IMR-90 (cell line): ENCODE measurements around the gene RHCE. TPM values are rescaled to one million over a fixed set of nuclear protein-coding genes. Genes with fewer than 3 reads are reported as not detected.
"Not testable (repeated sequence)": the region's sequence is repeated elsewhere in the genome, so short reads cannot be mapped to it uniquely, and the experiment has no call there.

Experiments
- ATAC-seq: fragments of 200-7000 bp; cut with Tn5 transposase; 2 replicates; pipeline ENCODE4 v1.9.1; 2020; ENCODE audit warnings: low read depth, mild to moderate bottlenecking, moderate library complexity
- BruUV-seq: library from RNA; stranded (reverse); fragments of 400-500 nt; replicated peaks from 2 replicates; lab custom pipeline; 2021; lab: Mats Ljungman, UMichigan
- CTCF ChIA-PET: fragments of 300-600 bp; formaldehyde crosslinking; extraction: SDS; loops from one replicate; lab custom pipeline; 2021; ENCODE audit warnings: antibody characterized with exemption; lab: Yijun Ruan, JAX
- POLR2A ChIA-PET: fragments of 300-600 bp; sonication (Branson Sonifier 250); formaldehyde crosslinking; loops from one replicate; lab custom pipeline; 2022; ENCODE audit warnings: antibody characterized with exemption; ENCODE audit not compliant: unreplicated experiment; lab: Charles Lee
- DNase-seq: peaks from one replicate; pipeline ENCODE4 v3.0.0; 2013
- H2AFZ ChIP-seq: replicated peaks from 2 replicates; pipeline ENCODE3; 2013; ENCODE audit warnings: low read length, mild to moderate bottlenecking; ENCODE audit not compliant: poor library complexity
- H2AK5ac ChIP-seq: 2 replicates; pipeline ENCODE4 v1.6.1; 2013; ENCODE audit warnings: low read depth, low read length, inconsistent platforms
- H2AK9ac ChIP-seq: replicated peaks from 2 replicates; pipeline ENCODE3; 2013; ENCODE audit warnings: mild to moderate bottlenecking, low read depth, low read length, moderate library complexity; ENCODE audit not compliant: poor library complexity
- H2BK120ac ChIP-seq: 2 replicates; pipeline ENCODE4 v1.6.1; 2013; ENCODE audit warnings: low read depth, low read length, inconsistent platforms
- H2BK15ac ChIP-seq: 3 replicates; pipeline ENCODE4 v1.6.1; 2013; ENCODE audit warnings: low read depth, low read length, inconsistent platforms
- H2BK20ac ChIP-seq: 2 replicates; pipeline ENCODE4 v1.6.1; 2013; ENCODE audit warnings: low read depth, mild to moderate bottlenecking, inconsistent platforms, low read length, moderate library complexity
- H2BK5ac ChIP-seq: 2 replicates; pipeline ENCODE4 v1.6.1; 2013; ENCODE audit warnings: mild to moderate bottlenecking, low read depth, low read length, inconsistent platforms; ENCODE audit not compliant: poor library complexity, severe bottlenecking
- H3K14ac ChIP-seq: replicated peaks from 2 replicates; pipeline ENCODE4 v1.6.1; 2013; ENCODE audit warnings: low read depth, low read length, inconsistent platforms
- H3K18ac ChIP-seq: 2 replicates; pipeline ENCODE4 v1.6.1; 2013; ENCODE audit warnings: low read depth, low read length, control low read depth
- H3K23ac ChIP-seq: 2 replicates; pipeline ENCODE4 v1.6.1; 2013; ENCODE audit warnings: low read depth, low read length, inconsistent platforms
- H3K27ac ChIP-seq: 2 replicates; pipeline ENCODE4 v1.5.1; 2013; ENCODE audit warnings: mild to moderate bottlenecking, control low read depth, low read length; ENCODE audit not compliant: insufficient read depth
- H3K27me3 ChIP-seq: 2 replicates; pipeline ENCODE4 v1.6.1; 2013; ENCODE audit warnings: low read length; ENCODE audit not compliant: control insufficient read depth, insufficient read depth
- H3K36me3 ChIP-seq: 2 replicates; pipeline ENCODE4 v1.6.1; 2013; ENCODE audit warnings: low read length, mixed read lengths; ENCODE audit not compliant: control insufficient read depth, insufficient read depth
- H3K4ac ChIP-seq: 2 replicates; pipeline ENCODE4 v1.6.1; 2013; ENCODE audit warnings: low read depth, low read length, inconsistent platforms
- H3K4me1 ChIP-seq: 2 replicates; pipeline ENCODE4 v1.6.1; 2013; ENCODE audit warnings: low read length, mixed read lengths; ENCODE audit not compliant: control insufficient read depth, insufficient read depth
- H3K4me2 ChIP-seq: 2 replicates; pipeline ENCODE4 v1.6.1; 2013; ENCODE audit warnings: low read depth, mild to moderate bottlenecking, control low read depth, low read length, moderate library complexity
- H3K4me3 ChIP-seq: 2 replicates; pipeline ENCODE4 v1.5.1; 2013; ENCODE audit warnings: low read depth, mild to moderate bottlenecking, control low read depth, low read length, moderate library complexity; ENCODE audit not compliant: insufficient read depth
- H3K56ac ChIP-seq: 2 replicates; pipeline ENCODE4 v1.6.1; 2013; ENCODE audit warnings: low read length, inconsistent platforms; ENCODE audit not compliant: insufficient read depth; ENCODE audit errors: extremely low read depth
- H3K79me1 ChIP-seq, 2 experiments: 2 replicates each; pipeline ENCODE4 v1.6.1; 2013; ENCODE audit warnings: low read length in 2 of 2, inconsistent platforms in 1 of 2, low read depth in 1 of 2
- H3K9ac ChIP-seq: 2 replicates; pipeline ENCODE4 v1.6.1; 2013; ENCODE audit warnings: low read depth, low read length, control low read depth
- H3K9me1 ChIP-seq: 2 replicates; pipeline ENCODE4 v1.6.1; 2013; ENCODE audit warnings: low read length, inconsistent platforms; ENCODE audit not compliant: insufficient read depth
- H3K9me3 ChIP-seq: 2 replicates; pipeline ENCODE4 v1.6.1; 2013; ENCODE audit warnings: low read length; ENCODE audit not compliant: control insufficient read depth, insufficient read depth
- H4K20me1 ChIP-seq: 2 replicates; pipeline ENCODE4 v1.6.1; 2013; ENCODE audit warnings: low read length, inconsistent platforms; ENCODE audit not compliant: insufficient read depth
- H4K5ac ChIP-seq: 2 replicates; pipeline ENCODE4 v1.6.1; 2013; ENCODE audit warnings: mild to moderate bottlenecking, low read depth, low read length, control low read depth
- H4K8ac ChIP-seq, 2 experiments: 2 replicates each; pipeline ENCODE4 v1.6.1; 2013; ENCODE audit warnings: low read depth in 2 of 2, low read length in 2 of 2, control low read depth in 1 of 2, inconsistent platforms in 1 of 2
- H4K91ac ChIP-seq: 2 replicates; pipeline ENCODE4 v1.6.1; 2013; ENCODE audit warnings: low read depth, low read length, inconsistent platforms; ENCODE audit not compliant: insufficient read depth
- WGBS, 2 experiments: methylation state at CpG; one replicate each; pipeline versions ENCODE4 v1.1.5 to v1.1.7; 2013; ENCODE audit warnings: missing lambda C conversion rate in 2 of 2; ENCODE audit not compliant: insufficient read length in 1 of 2; ENCODE audit errors: extremely low coverage in 2 of 2; 5-methylcytosine and 5-hydroxymethylcytosine counted together
- dilution Hi-C: fragments of 300-500 bp; cut with HindIII; formaldehyde crosslinking; loops from one replicate; pipeline ENCODE4 v1.14.3; 2018; ENCODE audit warnings: low sequenced_read_pairs; ENCODE audit not compliant: unreplicated experiment
- in situ Hi-C: fragments of 300-500 bp; cut with MboI; formaldehyde crosslinking; loops from 3 replicates; pipeline ENCODE4 v1.14.3; 2019; ENCODE audit warnings: low sequenced_read_pairs, inconsistent platforms, mixed read lengths
- intact Hi-C: fragments of 100-400 bp; cut with micrococcal nuclease; formaldehyde crosslinking; loops from 2 replicates; pipeline ENCODE4 v1.10.0; 2022
- polyA plus RNA-seq, 3 experiments: library from polyadenylated mRNA; depleted of rRNA; stranded (reverse); fragments of >200 nt; gene quantifications; 2 replicates each; pipeline ENCODE4 v1.2.3, GENCODE V29; 2012; ENCODE audit warnings: low replicate concordance in 1 of 3
- total RNA-seq: library from RNA; depleted of rRNA; stranded (reverse); fragments of >200 nt; gene quantifications from 2 replicates; pipeline ENCODE4 v1.2.3, GENCODE V29; 2012

The RHCE gene
- total and polyA plus RNA-seq, 2 of the 4 experiments (the other 2 are of a cell fraction): 0.54 to 0.62 TPM

- peak overlapping the region; percentile 89; the same call in 2 of the 3 replicates for H2BK15ac ChIP-seq
- peaks cover 3 to 11% of the 10 kb centered on the region in 2 experiments; a peak in 3 of 4 replicates for H3K79me1 ChIP-seq
- H3K9me1 ChIP-seq, H3K36me3 ChIP-seq, BruUV-seq, H3K4me3 ChIP-seq, H2AFZ ChIP-seq, H3K9me3 ChIP-seq, H3K27me3 ChIP-seq, POLR2A ChIA-PET, dilution Hi-C loops, H2AK9ac ChIP-seq, H4K20me1 ChIP-seq, H3K4me1 ChIP-seq, CTCF ChIA-PET, in situ Hi-C loops, intact Hi-C loops: not testable (repeated sequence)
- H4K5ac ChIP-seq: peak overlapping the region; percentile 94
- H4K8ac ChIP-seq: peak overlapping the region; percentile 67 to 83; a peak in 3 of 4 replicates
- no CpG with 5 or more reads among the region's 9 CpGs for WGBS, 2 experiments
- peak overlapping the region; percentile 83 for H3K4ac ChIP-seq
- H2BK120ac ChIP-seq: peak overlapping the region; percentile 100
- peak overlapping the region; percentile 98 for H2BK5ac ChIP-seq
- DNase-seq (peak; percentile 93), ATAC-seq (peak; percentile 78)
- H4K91ac ChIP-seq: peak overlapping the region; percentile 91
- peak overlapping the region; percentile 50 for H3K14ac ChIP-seq
- H3K18ac ChIP-seq: peak overlapping the region; percentile 68
- H3K56ac ChIP-seq: peak overlapping the region; percentile 40
- H3K27ac ChIP-seq: peak overlapping the region; percentile 97
- peak overlapping the region; percentile 68 for H3K4me2 ChIP-seq
- peak overlapping the region; percentile 95 for H2BK20ac ChIP-seq
- peak overlapping the region; percentile 99 for H2AK5ac ChIP-seq
- H3K23ac ChIP-seq: peak overlapping the region; percentile 14
- peak overlapping the region; percentile 42; the same call in 1 of the 2 replicates for H3K9ac ChIP-seq
Measured at GRCh38 chr1:25320314-25320938, 100.2 kb downstream of the RHCE start.

GRCh38 chr1:25312806-25313470 is 107.7 kb downstream of the RHCE start:
- H3K27ac ChIP-seq, H3K79me1 ChIP-seq, H3K4ac ChIP-seq, H3K23ac ChIP-seq, H2BK5ac ChIP-seq, BruUV-seq, dilution Hi-C loops, H2AK5ac ChIP-seq, H3K9me3 ChIP-seq, H3K9ac ChIP-seq, H3K27me3 ChIP-seq, in situ Hi-C loops, DNase-seq, H3K4me2 ChIP-seq, H3K4me3 ChIP-seq, H4K8ac ChIP-seq, H2BK120ac ChIP-seq, H3K14ac ChIP-seq, H3K4me1 ChIP-seq, H3K56ac ChIP-seq, intact Hi-C loops, H3K9me1 ChIP-seq, H3K18ac ChIP-seq, ATAC-seq, H4K91ac ChIP-seq, H2BK15ac ChIP-seq, H3K36me3 ChIP-seq, H2AK9ac ChIP-seq, H2BK20ac ChIP-seq, H4K5ac ChIP-seq, H4K20me1 ChIP-seq, POLR2A ChIA-PET, CTCF ChIA-PET, H2AFZ ChIP-seq: not testable (repeated sequence)
